AG09309 (cell line): Measurements from ENCODE around the gene STEAP3.

ENCODE experiments used
- DNase-seq: peaks from one replicate; pipeline ENCODE4 v3.0.0-alpha.2; 2010; ENCODE audit warnings: low read depth
- H3K4me3 ChIP-seq: 2 replicates; pipeline ENCODE4 v1.5.1; 2011; ENCODE audit warnings: mild to moderate bottlenecking, low read depth, low read length, moderate library complexity; ENCODE audit not compliant: control insufficient read depth
- TF ChIP-seq, protein P1 (sequence below): IDR thresholded peaks from 2 replicates; pipeline ENCODE4 v1.5.1; 2011; ENCODE audit warnings: mild to moderate bottlenecking, low read depth, low read length, inconsistent platforms; ENCODE audit not compliant: insufficient read depth, control insufficient read depth; ENCODE audit errors: missing control alignments

Gene STEAP3

DNA sequence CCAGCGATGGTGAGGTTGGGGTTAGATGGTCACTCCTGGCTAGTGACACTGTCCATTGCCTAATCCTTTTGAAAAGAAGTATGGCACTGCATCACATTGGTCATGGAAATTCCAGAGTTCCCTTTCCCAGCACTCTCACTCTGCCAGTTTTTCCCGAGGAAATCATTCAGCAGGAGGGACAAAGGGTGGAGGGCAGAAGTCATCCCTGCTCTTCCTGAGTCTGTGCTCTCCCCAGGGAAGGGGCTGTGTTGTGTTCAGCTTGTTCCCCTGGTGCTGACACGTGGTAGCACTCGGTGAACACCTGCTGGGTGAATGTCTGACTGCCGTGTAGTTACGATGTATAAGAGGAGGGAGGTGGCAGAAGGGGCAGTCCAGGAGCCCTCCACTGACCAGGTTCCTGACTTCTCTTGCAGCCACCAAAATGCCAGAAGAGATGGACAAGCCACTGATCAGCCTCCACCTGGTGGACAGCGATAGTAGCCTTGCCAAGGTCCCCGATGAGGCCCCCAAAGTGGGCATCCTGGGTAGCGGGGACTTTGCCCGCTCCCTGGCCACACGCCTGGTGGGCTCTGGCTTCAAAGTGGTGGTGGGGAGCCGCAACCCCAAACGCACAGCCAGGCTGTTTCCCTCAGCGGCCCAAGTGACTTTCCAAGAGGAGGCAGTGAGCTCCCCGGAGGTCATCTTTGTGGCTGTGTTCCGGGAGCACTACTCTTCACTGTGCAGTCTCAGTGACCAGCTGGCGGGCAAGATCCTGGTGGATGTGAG lies 21.6 kb downstream of the STEAP3 start:
- H3K4me3 ChIP-seq, result no peak overlapping the region
- TF ChIP-seq, protein P1, sequence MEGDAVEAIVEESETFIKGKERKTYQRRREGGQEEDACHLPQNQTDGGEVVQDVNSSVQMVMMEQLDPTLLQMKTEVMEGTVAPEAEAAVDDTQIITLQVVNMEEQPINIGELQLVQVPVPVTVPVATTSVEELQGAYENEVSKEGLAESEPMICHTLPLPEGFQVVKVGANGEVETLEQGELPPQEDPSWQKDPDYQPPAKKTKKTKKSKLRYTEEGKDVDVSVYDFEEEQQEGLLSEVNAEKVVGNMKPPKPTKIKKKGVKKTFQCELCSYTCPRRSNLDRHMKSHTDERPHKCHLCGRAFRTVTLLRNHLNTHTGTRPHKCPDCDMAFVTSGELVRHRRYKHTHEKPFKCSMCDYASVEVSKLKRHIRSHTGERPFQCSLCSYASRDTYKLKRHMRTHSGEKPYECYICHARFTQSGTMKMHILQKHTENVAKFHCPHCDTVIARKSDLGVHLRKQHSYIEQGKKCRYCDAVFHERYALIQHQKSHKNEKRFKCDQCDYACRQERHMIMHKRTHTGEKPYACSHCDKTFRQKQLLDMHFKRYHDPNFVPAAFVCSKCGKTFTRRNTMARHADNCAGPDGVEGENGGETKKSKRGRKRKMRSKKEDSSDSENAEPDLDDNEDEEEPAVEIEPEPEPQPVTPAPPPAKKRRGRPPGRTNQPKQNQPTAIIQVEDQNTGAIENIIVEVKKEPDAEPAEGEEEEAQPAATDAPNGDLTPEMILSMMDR, result no peak
- DNase-seq, result no peak

DNA sequence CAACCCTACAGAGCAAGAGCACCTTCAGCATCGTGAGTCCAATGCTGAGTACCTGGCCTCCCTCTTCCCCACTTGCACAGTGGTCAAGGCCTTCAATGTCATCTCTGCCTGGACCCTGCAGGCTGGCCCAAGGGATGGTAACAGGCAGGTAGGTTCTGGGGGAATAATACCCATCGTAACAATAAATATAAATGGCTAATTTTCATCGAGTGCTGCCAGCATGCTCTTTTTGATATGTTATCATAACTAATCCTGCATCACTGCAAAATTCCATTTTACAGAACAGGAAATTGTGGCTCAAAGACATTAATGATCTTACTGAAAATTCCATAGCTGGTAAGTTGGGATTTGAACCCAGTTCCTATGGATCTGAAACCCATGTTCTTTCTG lies 22.2 kb downstream of the STEAP3 start:
- DNase-seq, result no peak
- TF ChIP-seq, protein P1, result no peak
- no peak overlapping the region for H3K4me3 ChIP-seq

DNA sequence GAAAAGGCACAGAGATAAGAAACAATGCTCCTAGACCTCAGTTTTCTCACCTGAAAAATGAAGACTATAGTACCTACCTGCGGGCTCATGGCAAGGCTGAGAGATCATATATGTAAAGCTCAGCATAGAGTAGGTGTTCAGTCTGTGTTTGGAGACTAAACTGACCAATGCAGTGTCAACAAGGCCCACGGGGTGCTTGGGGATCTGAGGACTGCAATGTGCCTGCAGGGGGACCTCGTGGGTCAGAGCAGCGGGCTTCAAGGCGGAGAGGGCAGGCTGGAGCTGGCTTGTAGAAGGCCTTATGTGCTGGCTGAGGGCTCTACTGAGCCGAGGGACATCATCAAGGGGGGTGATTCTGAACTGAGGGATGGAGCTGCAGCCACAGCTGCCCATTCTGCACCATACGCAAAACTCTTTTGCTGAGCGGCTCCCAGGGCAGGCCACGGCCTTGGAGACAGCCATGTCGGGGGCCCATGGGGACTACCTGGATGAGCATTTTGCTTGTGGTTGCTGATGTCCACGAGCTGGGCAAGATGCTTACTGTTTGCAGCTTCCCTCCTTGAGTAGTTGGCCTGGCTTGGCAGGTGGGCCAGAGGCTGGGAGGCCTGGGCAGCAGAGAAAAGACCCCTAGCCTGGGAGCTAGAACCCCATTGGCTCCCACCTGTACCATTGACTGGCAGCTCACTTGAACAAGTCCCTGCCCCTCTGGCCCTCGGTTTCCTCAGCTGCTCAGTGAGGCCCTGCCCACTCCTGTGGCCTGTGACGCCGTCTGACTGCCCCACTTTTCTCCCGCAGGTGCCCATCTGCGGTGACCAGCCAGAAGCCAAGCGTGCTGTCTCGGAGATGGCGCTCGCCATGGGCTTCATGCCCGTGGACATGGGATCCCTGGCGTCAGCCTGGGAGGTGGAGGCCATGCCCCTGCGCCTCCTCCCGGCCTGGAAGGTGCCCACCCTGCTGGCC lies 23.5 kb downstream of the STEAP3 start:
- H3K4me3 ChIP-seq, result no peak overlapping the region
- DNase-seq, result no peak
- TF ChIP-seq, protein P1, result no peak

DNA sequence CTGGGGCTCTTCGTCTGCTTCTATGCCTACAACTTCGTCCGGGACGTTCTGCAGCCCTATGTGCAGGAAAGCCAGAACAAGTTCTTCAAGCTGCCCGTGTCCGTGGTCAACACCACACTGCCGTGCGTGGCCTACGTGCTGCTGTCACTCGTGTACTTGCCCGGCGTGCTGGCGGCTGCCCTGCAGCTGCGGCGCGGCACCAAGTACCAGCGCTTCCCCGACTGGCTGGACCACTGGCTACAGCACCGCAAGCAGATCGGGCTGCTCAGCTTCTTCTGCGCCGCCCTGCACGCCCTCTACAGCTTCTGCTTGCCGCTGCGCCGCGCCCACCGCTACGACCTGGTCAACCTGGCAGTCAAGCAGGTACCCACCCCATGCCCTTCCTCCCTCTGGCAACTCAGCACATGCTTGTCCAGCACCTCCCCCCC lies 24.2 kb downstream of the STEAP3 start:
- TF ChIP-seq, protein P1, result no peak
- H3K4me3 ChIP-seq, result no peak overlapping the region
- no peak for DNase-seq

DNA sequence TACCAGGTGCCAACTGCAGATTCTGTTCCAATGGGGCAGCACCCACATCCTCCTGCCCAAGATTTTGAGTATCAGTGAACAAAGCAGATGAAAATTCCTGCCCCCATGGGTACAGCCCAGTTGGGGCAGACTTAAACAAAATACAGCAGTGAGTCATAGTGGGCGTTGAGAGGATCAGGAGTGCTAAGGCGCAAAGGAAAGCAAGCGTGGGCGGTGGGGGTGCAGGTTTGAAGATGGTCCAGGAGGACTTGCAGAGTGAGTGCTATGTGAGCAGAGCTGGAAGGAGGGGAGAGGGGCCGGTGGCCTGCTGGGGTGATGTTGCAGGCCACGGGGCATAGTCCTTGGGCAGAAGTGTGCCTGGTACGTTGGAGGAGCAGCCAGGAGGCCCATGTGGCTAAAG lies 24.7 kb downstream of the STEAP3 start:
- no peak for DNase-seq
- TF ChIP-seq, protein P1, result no peak
- no peak overlapping the region for H3K4me3 ChIP-seq

DNA sequence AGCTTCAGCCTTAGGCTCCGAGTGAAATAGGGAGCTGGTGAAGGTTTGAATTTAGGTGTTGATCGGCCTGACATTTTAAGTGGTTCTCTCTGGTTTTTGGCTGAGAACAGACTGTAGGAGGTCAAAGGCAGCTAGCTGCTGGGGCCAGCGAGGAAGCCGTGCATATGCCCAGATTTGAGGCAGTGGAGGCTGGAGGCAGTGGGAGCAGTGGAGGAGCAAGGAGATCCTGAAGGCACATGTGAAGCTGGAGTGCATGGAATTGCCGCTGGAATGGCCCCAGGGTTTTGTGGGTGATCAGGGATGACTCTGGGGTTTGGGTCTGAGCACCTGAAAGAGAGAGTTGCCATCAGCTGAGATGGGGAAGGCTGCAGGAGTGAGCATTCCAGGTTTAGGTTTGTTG lies 25.1 kb downstream of the STEAP3 start:
- TF ChIP-seq, protein P1, result no peak
- DNase-seq, result no peak
- no peak overlapping the region for H3K4me3 ChIP-seq
